ENCODE data around the gene TSHZ2.

- TF ChIP-seq EZH2 (IDR thresholded peaks at IDR 0.05; ENCODE audit: borderline replicate concordance): no peak
- TF ChIP-seq EZH2phosphoT487 (IDR thresholded peaks at IDR 0.05; ENCODE audit: low read depth, severe bottlenecking, unreplicated experiment): no peak
- TF ChIP-seq CTCF (IDR thresholded peaks at IDR 0.05; ENCODE audit: poor library complexity): no peak
Measured at GRCh38 chr20:53530440-53530839, 558.3 kb downstream of the TSHZ2 start.
